NCI-H128 (cell line): ENCODE results near the gene CLIP2.
"Not testable (repeated sequence)": the region's sequence is repeated elsewhere in the genome, so short reads cannot be mapped to it uniquely, and the experiment has no call there.

Experiments used
- DNase-seq: peaks from one replicate; lab custom pipeline; 2025; ENCODE audit not compliant: unreplicated experiment; lab: John Stamatoyannopoulos, UW

Gene CLIP2

DNA sequence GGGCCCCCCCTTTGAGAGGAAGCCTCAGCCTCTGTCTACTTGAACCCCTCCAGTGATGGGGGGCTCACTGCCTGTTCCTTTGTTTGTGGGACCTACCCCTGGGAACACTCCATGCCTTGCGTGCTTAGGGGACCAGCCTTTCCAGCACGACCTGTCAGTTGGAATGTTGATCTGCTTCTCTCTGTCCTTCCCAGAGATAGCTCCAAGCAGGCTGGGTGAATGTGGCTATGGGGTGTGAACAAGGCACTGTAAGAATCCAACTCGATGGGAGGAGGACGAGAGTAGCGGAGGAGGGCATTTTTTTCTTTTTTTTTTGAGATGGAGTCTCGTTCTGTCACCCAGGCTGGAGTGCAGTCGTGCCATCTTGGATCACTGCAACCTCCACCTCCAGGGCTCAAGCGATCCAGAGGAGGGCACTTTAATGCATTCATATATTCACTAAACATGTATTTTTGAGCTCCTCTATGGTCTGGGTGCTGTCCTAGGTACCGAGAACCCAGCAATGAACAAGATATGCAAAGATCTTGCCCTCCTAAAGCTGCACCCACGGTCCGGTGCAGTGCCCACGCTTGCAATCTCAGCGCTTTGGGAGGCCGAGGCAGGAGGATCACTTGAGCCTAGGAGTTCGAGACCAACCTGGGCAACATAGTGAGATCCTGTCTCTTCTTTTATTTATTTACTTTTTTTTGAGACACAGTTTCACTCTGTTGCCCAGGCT, 8.5 kb downstream of the CLIP2 start:
- no peak for DNase-seq

DNA sequence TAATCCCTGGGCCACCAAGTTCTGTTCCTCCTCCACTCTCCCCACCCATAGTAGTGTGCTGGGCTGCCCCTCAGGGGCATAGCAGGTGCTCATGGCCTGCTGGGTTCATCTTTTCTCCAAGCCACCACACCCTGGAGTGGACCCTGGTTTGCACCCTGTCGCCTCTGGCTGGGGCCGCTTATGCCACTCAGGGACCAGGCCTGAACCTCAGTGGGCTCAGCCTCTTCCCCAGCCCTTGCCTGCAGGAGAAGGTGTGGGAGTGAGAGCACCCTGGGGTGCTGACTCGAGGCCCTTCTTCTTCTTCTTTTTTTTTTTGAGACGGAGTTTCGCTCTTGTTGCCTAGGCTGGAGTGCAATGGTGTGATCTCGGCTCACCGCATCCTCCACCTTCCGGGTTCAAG, 10.2 kb downstream of the CLIP2 start:
- DNase-seq, result no peak

DNA sequence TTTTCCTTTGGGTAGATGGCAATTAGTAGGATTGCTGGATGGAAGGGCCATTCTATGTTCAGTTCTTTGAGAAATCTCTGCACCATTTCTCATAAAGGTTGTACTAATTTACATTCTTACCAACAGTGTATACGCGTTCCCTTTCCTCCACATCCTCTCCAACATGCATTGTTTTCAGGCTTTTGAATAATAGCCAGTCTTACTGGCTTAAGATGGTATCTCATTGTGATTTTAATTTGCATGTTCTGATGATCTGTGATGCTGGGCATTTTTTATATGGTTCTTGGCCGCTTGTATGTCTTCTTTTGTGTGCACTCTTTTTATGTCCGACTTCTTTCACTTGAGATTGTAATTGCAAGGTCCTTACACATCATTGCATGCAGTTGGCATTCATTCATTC, 11.7 kb downstream of the CLIP2 start:
- no peak for DNase-seq

GRCh38 chr7:74302745-74303221, 13.6 kb downstream of the CLIP2 start:
- DNase-seq, result no peak

DNA sequence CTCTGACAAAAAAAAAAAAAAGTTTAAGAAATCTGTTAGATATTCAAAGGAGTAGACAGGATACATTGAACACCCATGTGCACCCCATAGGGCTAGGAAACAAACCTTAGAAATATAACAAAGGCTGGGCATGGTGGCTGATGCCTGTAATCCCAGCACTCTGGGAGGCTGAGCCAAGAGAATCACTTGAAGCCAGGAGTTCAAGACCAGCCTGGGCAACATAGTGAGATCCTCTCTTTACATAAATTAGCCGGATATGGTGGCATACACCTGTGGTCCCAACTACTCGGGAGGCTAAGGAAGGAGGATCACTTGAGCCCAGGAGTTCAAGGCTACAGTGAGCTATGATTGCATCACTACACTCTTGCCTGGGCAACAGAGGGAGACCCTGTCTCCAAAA, 15.3 kb downstream of the CLIP2 start:
- DNase-seq, result no peak

- DNase-seq, result no peak
Observed at GRCh38 chr7:74306004-74306729, 17.0 kb downstream of the CLIP2 start.

GRCh38 chr7:74306730-74307469, 17.7 kb downstream of the CLIP2 start:
- DNase-seq, result no peak

- DNase-seq, result no peak
Observed at GRCh38 chr7:74307738-74308505, 18.7 kb downstream of the CLIP2 start.

DNA sequence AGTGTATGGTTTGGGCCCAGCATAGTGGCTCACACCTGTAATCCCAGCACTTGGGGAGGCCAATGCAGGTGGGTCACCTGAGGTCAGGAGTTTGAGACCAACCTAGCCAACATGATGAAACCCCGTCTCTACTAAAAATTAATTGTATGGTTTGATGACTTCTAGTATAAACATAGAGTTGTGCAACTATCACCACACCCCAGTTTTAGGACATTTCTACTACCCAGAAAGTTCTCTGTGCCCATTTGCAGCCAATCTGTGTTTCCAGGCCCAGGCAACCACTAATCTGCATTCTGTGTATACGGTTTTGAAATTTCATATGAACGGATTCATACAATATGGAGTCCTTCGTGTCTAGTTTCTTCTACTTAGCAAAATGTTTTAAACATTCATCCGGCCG, 20.0 kb downstream of the CLIP2 start:
- no peak for DNase-seq

- DNase-seq, result no peak
Observed at GRCh38 chr7:74311305-74311744, 22.1 kb downstream of the CLIP2 start.

GRCh38 chr7:74312418-74313028, 23.3 kb downstream of the CLIP2 start:
- no peak for DNase-seq

GRCh38 chr7:74315891-74316290, 26.7 kb downstream of the CLIP2 start:
- DNase-seq, result not testable (repeated sequence)

DNA sequence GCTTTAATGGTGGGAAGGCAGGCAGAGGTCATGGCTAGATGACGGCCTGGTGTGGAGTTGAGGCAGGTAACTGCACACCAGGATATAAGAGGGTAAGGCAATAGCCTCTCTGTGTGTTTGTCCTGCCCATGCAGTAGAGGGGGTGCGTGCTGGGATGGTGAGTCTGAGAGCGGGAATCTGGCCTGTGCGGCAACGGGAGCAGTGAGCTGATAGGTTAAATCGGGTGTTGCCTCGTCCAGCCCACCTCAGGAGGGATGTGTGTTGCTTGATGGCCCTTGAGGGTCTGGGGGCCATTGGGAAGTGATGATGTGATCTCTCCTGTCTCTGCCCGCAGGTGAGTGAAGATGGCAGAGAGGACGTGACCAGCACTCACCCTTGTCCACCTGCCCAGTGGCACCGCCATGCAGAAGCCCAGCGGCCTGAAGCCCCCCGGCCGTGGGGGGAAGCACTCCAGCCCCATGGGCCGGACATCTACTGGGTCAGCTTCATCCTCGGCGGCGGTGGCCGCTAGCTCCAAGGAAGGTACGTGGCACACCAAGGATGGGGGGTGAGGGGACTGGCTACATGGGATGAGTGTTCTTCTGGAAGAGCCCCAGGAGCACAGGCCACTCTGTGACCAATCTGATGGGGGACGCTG, 28.1 kb downstream of the CLIP2 start:
- DNase-seq, result no peak

DNA sequence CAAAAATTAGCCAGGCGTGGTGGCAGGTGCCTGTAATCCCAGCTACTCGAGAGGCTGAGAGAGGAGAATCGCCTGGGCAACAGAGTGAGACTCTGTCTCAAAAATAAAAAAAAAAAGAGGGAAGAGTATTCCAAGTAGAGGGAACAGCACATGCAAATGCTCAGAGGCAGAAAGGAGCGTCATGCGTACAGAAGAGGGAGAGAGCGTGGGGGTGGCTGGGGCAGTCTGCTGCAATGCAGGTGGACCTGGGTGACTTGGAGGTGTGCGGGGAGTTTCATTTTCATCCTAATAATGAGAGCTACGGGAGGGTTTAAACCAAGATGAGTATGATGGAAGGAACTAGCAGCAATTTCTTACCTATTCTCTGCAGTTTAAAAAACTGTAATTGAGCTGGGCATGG, 28.8 kb downstream of the CLIP2 start:
- DNase-seq, result no peak

DNA sequence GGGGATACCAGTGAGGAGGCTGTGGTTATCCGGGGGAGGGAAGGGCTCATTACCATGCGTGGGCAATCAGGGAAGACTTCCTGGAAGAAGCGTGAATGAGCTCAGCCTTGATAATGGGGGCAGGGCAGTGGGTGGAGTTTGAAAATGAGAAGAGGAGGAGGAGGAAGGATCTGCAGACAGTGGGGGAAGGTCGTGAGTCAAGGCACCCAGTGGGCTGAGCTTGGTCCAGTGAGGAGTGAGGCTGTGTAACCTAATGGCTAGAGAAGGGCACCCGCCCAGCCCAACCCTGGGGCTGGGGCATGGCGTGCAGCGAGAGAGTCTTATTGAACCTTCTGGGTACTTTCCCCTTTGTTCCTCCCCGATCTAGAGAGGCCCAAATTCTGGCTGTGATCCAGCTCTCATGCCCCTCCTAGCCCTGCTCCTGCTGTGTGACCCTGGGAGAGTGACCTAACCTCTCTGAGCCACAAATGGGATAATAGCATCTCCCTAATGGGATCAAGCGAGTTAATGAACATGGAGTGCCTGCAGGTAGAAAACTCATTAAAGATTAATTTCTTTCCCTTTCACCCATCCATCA, 31.5 kb downstream of the CLIP2 start:
- DNase-seq, result no peak

DNA sequence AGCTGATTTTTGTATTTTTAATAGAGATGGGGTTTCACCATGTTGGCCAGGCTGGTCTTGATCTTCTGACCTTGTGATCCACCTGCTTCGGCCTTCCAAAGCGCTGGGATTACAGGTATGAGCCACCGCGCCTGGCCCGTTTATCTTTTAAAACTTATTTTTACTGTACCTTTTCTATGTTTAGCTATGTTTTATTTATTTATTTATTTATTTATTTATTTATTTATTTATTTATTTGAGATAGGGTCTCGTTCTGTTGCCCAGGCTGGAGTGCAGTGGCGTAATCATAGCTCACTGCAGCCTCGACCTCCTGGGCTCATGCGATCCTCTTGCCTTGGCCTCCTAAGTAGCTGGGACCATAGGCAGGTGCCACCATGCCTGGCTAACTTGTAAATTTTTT, 33.7 kb downstream of the CLIP2 start:
- DNase-seq, result not testable (repeated sequence)

DNA sequence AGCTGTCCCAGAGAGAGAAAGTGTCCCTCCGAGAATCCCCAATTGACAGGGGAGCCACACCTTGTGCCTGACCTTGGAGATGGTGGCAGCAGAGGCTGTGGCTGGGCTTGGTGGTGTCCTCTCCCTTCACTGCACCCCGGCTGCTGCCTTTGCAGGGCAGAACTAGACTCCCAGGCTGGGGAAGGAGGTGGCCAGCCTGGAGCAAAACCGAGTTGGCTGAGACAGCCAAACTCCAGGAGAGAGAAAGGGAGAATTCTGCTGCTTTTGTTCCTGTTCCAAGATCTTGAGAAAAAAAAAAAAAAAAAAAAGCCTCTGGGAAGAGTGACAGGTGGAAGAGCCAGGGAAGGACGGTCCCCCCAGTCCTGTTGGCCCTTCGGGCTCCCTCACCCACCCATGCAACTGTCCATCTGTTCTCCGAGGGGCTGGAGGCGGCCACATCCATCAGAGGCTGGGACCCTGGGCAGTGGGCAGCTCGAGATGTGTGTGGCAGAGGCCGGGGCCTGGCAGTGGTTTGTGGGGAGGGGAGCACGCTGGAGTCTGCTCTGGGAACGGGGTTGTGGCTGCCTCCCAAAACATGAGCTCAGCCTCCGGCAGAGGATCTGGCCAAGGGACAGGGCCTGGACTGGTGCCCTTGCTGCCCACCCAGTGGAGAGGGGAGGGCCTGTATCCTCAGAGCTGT, 35.5 kb downstream of the CLIP2 start:
- no peak for DNase-seq

DNA sequence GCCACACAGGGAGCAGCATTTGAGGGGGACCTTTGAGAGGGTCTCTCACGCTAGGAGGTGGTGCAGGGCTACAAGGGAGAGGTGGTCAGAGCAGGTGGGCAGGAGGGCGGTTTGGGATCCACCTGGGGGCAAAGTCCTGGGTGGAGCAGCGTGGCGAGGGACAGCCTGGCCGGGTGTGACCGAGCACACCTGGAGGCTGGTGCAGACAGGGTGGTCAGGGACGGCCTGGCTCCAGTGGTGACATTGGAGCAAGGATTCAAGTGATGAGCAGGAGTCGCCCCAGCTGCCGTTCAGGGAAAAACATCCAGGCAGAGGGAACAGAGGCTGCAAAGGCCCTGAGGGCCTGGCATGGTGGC, 36.0 kb downstream of the CLIP2 start:
- no peak for DNase-seq

GRCh38 chr7:74329225-74329624, 40.0 kb downstream of the CLIP2 start:
- DNase-seq, result no peak
